Activated naive CD4-positive, alpha-beta T cell treated with anti-CD3 and anti-CD28 coated beads, Interleukin-2, amount 10 ng/mL, durations not matched to agents 7 days and 5 days (primary cell): ENCODE data around the gene IPMK.
"Not testable (repeated sequence)": the region's sequence is repeated elsewhere in the genome, so short reads cannot be mapped to it uniquely, and the experiment has no call there.

Experiments
- CTCF ChIA-PET: fragments of 350-600 bp; sonication (Branson Sonifier 250); formaldehyde crosslinking; loops from one replicate; lab custom pipeline; 2021; ENCODE audit warnings: antibody characterized with exemption; lab: Charles Lee
- DNase-seq: peaks from one replicate; pipeline ENCODE4 v3.0.0-alpha.2; 2020
- H3K27ac Mint-ChIP-seq: one replicate; pipeline ENCODE4 v1.8.0; 2021; ENCODE audit warnings: mild to moderate bottlenecking, moderate library complexity, mixed read lengths
- H3K27me3 Mint-ChIP-seq: one replicate; pipeline ENCODE4 v1.8.0; 2021; ENCODE audit warnings: mild to moderate bottlenecking, mixed read lengths
- H3K36me3 Mint-ChIP-seq: one replicate; pipeline ENCODE4 v1.8.0; 2021; ENCODE audit warnings: mixed read lengths
- H3K4me1 Mint-ChIP-seq: one replicate; pipeline ENCODE4 v1.8.0; 2021; ENCODE audit warnings: mixed read lengths
- H3K4me3 Mint-ChIP-seq: one replicate; pipeline ENCODE4 v1.8.0; 2021; ENCODE audit warnings: mild to moderate bottlenecking, moderate library complexity, mixed read lengths
- H3K9me3 Mint-ChIP-seq: one replicate; pipeline ENCODE4 v1.8.0; 2021; ENCODE audit warnings: mixed read lengths

The IPMK gene

GRCh38 chr10:58260334-58260733, 7.4 kb downstream of the IPMK start:
- Mint-ChIP-seq H3K4me1 (peaks cover 23% of the 10 kb centered on the region), H3K27me3 (no peaks in the 10 kb centered on the region), H3K36me3 (peaks cover 13% of the 10 kb centered on the region), H3K4me3 (no peak overlapping the region), H3K9me3 (no peaks in the 10 kb centered on the region), H3K27ac (no peak overlapping the region)
- no peak for DNase-seq
- CTCF ChIA-PET: no interaction called here

DNA sequence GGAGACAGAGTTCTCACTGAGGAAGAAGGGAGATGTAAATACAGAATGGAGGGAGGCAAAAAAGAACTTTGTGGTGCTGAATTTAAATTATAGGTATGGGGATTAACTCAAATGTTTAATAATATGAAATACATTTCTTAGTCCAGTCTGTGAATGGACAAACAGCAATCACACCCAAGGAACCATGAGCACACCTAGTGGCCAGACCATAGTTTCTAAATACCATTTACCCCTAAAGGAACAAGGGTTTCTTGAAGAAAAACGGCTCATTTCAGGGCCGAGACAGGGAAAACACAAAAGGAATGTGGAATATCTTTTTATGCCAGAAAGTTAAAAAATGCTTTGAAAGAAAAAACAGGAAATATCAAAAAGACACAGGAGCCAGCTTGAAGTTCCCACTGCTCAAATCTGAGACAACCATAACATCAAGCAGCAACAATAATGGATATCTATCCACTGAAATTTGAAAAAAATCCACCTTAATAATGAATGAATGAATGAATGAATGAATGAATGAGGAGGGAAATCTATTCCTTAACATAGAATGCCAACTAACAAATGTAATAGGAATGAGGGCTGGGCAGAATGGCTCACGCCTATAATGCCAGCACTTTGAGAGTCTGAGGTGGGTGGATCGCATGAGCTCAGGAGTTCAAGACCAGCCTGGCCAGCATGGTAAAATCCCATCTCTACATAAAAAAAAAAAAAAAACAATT, 8.6 kb downstream of the IPMK start:
- H3K27ac Mint-ChIP-seq: no peak overlapping the region
- no peak overlapping the region for H3K4me3 Mint-ChIP-seq
- DNase-seq: no peak
- CTCF ChIA-PET: no interaction called here
- H3K9me3 Mint-ChIP-seq: peaks cover 5% of the 10 kb centered on the region
- peaks cover 13% of the 10 kb centered on the region for H3K4me1 Mint-ChIP-seq
- H3K27me3 Mint-ChIP-seq: no peaks in the 10 kb centered on the region
- H3K36me3 Mint-ChIP-seq: peaks cover 18% of the 10 kb centered on the region

DNA sequence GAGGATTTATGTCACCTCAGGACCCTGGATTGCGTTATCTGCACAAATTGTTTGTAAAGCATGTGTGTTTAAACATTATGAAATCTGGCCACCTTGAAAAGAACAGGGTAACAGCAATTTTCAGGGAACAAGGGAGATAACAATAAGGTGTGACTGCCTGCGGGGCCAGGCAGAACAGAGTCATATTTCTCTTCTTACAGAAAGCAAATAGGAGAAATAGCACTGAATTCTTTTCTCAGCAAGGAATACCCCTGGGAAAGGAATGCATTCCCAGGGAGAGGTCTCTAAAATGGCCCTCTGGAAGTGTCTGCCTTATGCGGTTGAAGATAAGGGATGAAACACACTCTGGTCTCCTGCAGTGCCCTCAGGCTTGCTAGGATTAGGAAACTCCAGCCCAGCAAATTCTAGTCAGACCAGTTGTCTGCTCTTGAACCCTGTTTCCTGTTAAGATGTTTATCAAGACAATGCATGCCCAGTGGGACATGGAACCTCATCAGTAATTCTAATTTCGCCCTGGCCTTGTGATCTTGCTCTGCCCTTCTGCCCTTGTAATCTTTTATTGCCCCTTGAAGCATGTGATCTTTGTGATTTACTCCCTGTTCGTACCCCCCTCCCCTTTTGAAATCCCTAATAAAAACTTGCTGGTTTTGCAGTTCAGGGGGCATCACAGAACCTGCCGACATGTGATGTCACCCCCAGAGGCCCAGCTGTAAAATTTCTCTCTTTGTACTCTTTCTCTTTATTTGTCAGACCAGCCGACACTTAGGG, 11.5 kb downstream of the IPMK start:
- peaks cover 15% of the 10 kb centered on the region for H3K4me1 Mint-ChIP-seq
- CTCF ChIA-PET, H3K27ac Mint-ChIP-seq, DNase-seq, H3K4me3 Mint-ChIP-seq, H3K27me3 Mint-ChIP-seq: not testable (repeated sequence)
- peaks cover 19% of the 10 kb centered on the region for H3K9me3 Mint-ChIP-seq
- H3K36me3 Mint-ChIP-seq: peaks cover 32% of the 10 kb centered on the region

- no peak for DNase-seq
- Mint-ChIP-seq H3K36me3 (peaks cover 32% of the 10 kb centered on the region), H3K9me3 (peaks cover 19% of the 10 kb centered on the region), H3K27ac (no peak overlapping the region), H3K4me3 (no peak overlapping the region), H3K27me3 (no peaks in the 10 kb centered on the region), H3K4me1 (peaks cover 15% of the 10 kb centered on the region)
- CTCF ChIA-PET: no interaction called here
These were observed 13.1 kb downstream of the IPMK start for GRCh38 chr10:58254644-58255043.

DNA sequence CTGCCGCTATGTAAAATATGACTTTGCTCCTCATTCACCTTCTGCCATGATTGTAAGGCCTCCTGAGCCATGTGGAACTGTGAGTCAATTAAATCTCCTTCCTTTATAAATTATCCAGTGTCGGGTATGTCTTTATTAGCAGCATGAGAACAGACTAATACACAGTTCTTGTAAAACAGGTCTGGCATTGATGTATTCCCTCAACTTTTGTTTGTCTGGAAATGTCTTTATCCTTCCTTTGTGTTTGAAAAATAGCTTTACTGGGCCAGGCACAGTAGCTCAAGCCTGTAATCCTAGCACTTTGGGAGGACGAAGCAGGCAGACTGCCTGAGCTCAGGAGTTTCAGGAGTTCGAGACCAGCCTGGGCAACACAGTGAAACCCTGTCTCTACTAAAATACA, 14.5 kb downstream of the IPMK start:
- Mint-ChIP-seq H3K27me3 (no peaks in the 10 kb centered on the region), H3K36me3 (peaks cover 25% of the 10 kb centered on the region), H3K9me3 (peaks cover 23% of the 10 kb centered on the region), H3K4me3 (no peak overlapping the region), H3K4me1 (peaks cover 15% of the 10 kb centered on the region), H3K27ac (no peak overlapping the region)
- CTCF ChIA-PET: no interaction called here
- no peak for DNase-seq

DNA sequence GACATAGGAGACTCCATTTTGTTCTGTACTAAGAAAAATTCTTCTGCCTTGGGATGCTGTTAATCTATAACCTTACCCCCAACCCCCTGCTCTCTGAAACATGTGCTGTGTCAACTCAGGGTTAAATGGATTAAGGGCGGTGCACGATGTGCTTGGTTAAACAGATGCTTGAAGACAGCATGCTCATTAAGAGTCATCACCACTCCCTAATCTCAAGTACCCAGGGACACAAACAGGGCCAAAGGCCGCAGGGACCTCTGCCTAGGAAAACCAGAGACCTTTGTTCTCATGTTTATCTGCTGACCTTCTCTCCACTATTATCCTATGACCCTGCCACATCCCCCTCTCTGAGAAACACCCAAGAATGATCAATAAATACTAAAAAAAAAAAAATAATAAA, 23.0 kb downstream of the IPMK start:
- Mint-ChIP-seq H3K4me1 (peaks cover 10% of the 10 kb centered on the region), H3K9me3 (peaks cover 23% of the 10 kb centered on the region), H3K36me3 (peaks cover 14% of the 10 kb centered on the region)
- H3K4me3 Mint-ChIP-seq, CTCF ChIA-PET, H3K27ac Mint-ChIP-seq, DNase-seq, H3K27me3 Mint-ChIP-seq: not testable (repeated sequence)

DNA sequence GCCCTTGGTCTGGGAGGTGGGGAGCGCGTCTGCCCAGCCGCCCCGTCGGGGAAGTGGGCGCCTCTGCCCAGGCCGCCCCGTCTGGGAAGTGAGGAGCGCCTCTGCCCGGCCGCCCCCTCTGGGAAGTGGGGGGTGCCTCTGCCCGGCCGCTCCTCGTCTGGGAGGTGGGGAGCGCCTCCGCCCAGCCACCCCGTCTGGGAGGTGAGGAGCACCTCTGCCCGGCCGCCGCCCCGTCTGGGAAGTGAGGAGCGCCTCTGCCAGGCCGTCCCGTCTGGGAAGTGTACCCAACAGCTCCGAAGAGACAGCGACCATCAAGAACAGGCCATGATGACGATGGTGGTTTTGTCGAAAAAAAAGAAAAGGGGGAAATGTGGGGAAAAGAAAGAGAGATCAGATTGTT, 23.5 kb downstream of the IPMK start:
- Mint-ChIP-seq H3K36me3 (peaks cover 14% of the 10 kb centered on the region), H3K9me3 (peaks cover 23% of the 10 kb centered on the region), H3K4me1 (peaks cover 15% of the 10 kb centered on the region)
- CTCF ChIA-PET, H3K4me3 Mint-ChIP-seq, DNase-seq, H3K27ac Mint-ChIP-seq, H3K27me3 Mint-ChIP-seq: not testable (repeated sequence)

DNA sequence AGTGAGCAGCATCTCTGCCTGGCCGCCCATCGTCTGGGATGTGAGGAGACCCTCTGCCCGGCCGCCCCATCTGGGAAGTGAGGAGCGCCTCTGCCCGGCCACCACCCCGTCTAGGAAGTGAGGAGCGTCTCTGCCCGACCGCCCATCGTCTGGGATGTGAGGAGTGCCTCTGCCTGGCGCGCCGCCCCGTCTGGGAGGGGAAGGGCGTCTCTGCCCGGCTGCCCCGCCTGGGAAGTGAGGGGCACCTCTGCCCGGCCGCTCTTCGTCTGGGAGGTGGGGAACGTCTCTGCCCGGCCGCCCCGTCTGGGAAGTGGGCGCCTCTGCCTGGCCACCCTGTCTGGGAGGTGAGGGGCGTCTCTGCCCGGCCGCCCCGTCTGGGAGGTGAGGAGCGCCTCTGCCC, 23.9 kb downstream of the IPMK start:
- peaks cover 23% of the 10 kb centered on the region for H3K9me3 Mint-ChIP-seq
- H3K27ac Mint-ChIP-seq: not testable (repeated sequence)

GRCh38 chr10:58243269-58243668, 24.4 kb downstream of the IPMK start:
- Mint-ChIP-seq H3K4me1 (peaks cover 15% of the 10 kb centered on the region), H3K27me3 (no peaks in the 10 kb centered on the region), H3K27ac (no peak overlapping the region), H3K9me3 (peaks cover 20% of the 10 kb centered on the region), H3K4me3 (no peak overlapping the region), H3K36me3 (peaks cover 14% of the 10 kb centered on the region)
- CTCF ChIA-PET: no interaction called here
- no peak for DNase-seq

More for the DNA sequence above, 23.9 kb downstream of the IPMK start:
- H3K4me1 Mint-ChIP-seq: peaks cover 15% of the 10 kb centered on the region
- peaks cover 14% of the 10 kb centered on the region for H3K36me3 Mint-ChIP-seq
- DNase-seq, CTCF ChIA-PET, H3K4me3 Mint-ChIP-seq, H3K27me3 Mint-ChIP-seq: not testable (repeated sequence)

DNA sequence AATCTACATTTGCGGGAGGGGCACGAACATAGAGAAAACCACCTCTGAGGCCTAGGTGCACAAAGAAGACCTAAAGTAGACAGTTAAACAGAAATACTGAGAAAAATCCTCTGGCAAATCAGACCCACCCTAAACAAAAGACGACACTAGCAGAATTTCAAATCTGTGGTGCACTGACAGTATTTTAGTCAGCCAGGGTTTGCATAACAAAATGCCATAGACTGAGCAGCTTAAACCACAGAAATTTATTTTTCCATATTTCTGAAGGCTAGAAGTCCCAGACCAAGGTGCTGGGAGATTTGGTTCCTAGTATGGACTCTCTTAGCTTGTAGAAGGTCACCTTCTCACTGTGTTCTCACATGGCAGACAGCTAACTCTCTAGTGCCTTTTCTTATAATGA, 26.3 kb downstream of the IPMK start:
- H3K4me1 Mint-ChIP-seq: peaks cover 17% of the 10 kb centered on the region
- H3K4me3 Mint-ChIP-seq: no peak overlapping the region
- H3K27me3 Mint-ChIP-seq: no peaks in the 10 kb centered on the region
- H3K27ac Mint-ChIP-seq: no peak overlapping the region
- DNase-seq: no peak
- CTCF ChIA-PET: no interaction called here
- peaks cover 14% of the 10 kb centered on the region for H3K9me3 Mint-ChIP-seq
- H3K36me3 Mint-ChIP-seq: peaks cover 26% of the 10 kb centered on the region

- CTCF ChIA-PET: no interaction called here
- peaks cover 17% of the 10 kb centered on the region for H3K4me1 Mint-ChIP-seq
- H3K27ac Mint-ChIP-seq: peak overlapping the region; percentile 28
- no peaks in the 10 kb centered on the region for H3K27me3 Mint-ChIP-seq
- no peak for DNase-seq
- no peak overlapping the region for H3K4me3 Mint-ChIP-seq
- H3K9me3 Mint-ChIP-seq: peaks cover 8% of the 10 kb centered on the region
- peaks cover 32% of the 10 kb centered on the region for H3K36me3 Mint-ChIP-seq
These were observed 27.2 kb downstream of the IPMK start for GRCh38 chr10:58240531-58240930.

GRCh38 chr10:58239561-58240169, 28.0 kb downstream of the IPMK start:
- no peak overlapping the region for H3K27ac Mint-ChIP-seq
- H3K9me3 Mint-ChIP-seq: peaks cover 8% of the 10 kb centered on the region
- H3K36me3 Mint-ChIP-seq: peaks cover 41% of the 10 kb centered on the region
- no peaks in the 10 kb centered on the region for H3K27me3 Mint-ChIP-seq
- no peak overlapping the region for H3K4me3 Mint-ChIP-seq
- CTCF ChIA-PET: no interaction called here
- peaks cover 17% of the 10 kb centered on the region for H3K4me1 Mint-ChIP-seq
- no peak for DNase-seq

GRCh38 chr10:58237014-58237834, 30.5 kb downstream of the IPMK start:
- no peak for DNase-seq
- peaks cover 3% of the 10 kb centered on the region for H3K9me3 Mint-ChIP-seq
- H3K4me3 Mint-ChIP-seq: no peak overlapping the region
- H3K4me1 Mint-ChIP-seq: peaks cover 17% of the 10 kb centered on the region
- CTCF ChIA-PET: interaction anchor here (0.6 to 1.5 kb wide), 2 partner anchors 8 to 59 kb away, joined by 3 read pairs; no protein-coding TSS in a partner anchor
- peak overlapping the region; percentile 42 for H3K27ac Mint-ChIP-seq
- H3K27me3 Mint-ChIP-seq: no peaks in the 10 kb centered on the region
- peaks cover 56% of the 10 kb centered on the region for H3K36me3 Mint-ChIP-seq

DNA sequence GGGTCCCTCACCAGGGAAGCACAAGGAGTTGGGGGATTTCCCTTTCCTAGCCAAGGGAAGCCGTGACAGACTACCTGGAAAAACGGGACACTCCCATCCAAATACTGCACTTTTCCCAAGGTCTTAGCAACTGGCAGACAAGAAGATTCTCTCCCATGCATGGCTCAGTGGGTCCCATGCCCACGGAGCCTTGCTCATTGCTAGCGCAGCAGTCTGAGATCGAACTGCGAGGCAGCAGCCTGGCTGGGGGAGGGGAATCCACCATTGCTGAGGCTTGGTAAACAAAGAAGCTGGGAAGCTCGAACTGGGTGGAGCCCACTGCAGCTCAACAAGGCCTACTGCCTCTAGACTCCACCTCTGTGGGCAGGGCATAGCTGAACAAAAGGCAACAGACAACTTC, 37.8 kb downstream of the IPMK start:
- H3K27ac Mint-ChIP-seq, H3K4me3 Mint-ChIP-seq, CTCF ChIA-PET, DNase-seq, H3K27me3 Mint-ChIP-seq, H3K9me3 Mint-ChIP-seq, H3K4me1 Mint-ChIP-seq: not testable (repeated sequence)
- H3K36me3 Mint-ChIP-seq: peaks cover 61% of the 10 kb centered on the region
